ENCODE results near the gene LCP2. TPM values are rescaled to one million over a fixed set of nuclear protein-coding genes. Genes with fewer than 3 reads are reported as not detected.

LCP2 gene
- total and polyA plus RNA-seq, 10 of the 15 experiments (the other 5 are each of a cell fraction or from before 2014, with no cell fraction given), result 8.0 to 50.5 (median 20.6) TPM

- TF ChIP-seq ATF3 (IDR thresholded peaks at IDR 0.05; ENCODE audit: borderline replicate concordance, extremely low read depth, low read depth, low read length) (no peak), CBX3 (IDR thresholded peaks at IDR 0.05; ENCODE audit: borderline replicate concordance, low read depth) (no peak), NFIC (IDR thresholded peaks at IDR 0.05; ENCODE audit: low read depth, low read length) (peak; percentile 61), EED (IDR thresholded peaks at IDR 0.05; ENCODE audit: low read depth) (peak; percentile 30; the same call in 1 of the 2 replicates), RELA (IDR thresholded peaks at IDR 0.05; ENCODE audit: borderline replicate concordance, partially characterized antibody) (no peak), ZBTB4 (CRISPR knock-in tag; IDR thresholded peaks at IDR 0.05) (no peak), BACH1 (IDR thresholded peaks at IDR 0.05; ENCODE audit: borderline replicate concordance) (no peak), GABPA (IDR thresholded peaks at IDR 0.05; ENCODE audit: low read depth) (no peak), RCOR1 (conservative IDR thresholded peaks at IDR 0.05; ENCODE audit: low read depth, low read length) (no peak), RBBP5 (conservative IDR thresholded peaks at IDR 0.05) (no peak), MEF2A (IDR thresholded peaks at IDR 0.05; ENCODE audit: insufficient read depth, low read depth, low read length) (peak; percentile 83), PAX8 (IDR thresholded peaks at IDR 0.05) (no peak), MTA2 (IDR thresholded peaks at IDR 0.05; ENCODE audit: low read depth) (peak; percentile 27; the same call in 1 of the 2 replicates), NR2F1 (conservative IDR thresholded peaks at IDR 0.05) (0 out of 2 replicates have a peak, but pooled peaks have one; percentile 19)
- TF ChIP-seq, protein P1, sequence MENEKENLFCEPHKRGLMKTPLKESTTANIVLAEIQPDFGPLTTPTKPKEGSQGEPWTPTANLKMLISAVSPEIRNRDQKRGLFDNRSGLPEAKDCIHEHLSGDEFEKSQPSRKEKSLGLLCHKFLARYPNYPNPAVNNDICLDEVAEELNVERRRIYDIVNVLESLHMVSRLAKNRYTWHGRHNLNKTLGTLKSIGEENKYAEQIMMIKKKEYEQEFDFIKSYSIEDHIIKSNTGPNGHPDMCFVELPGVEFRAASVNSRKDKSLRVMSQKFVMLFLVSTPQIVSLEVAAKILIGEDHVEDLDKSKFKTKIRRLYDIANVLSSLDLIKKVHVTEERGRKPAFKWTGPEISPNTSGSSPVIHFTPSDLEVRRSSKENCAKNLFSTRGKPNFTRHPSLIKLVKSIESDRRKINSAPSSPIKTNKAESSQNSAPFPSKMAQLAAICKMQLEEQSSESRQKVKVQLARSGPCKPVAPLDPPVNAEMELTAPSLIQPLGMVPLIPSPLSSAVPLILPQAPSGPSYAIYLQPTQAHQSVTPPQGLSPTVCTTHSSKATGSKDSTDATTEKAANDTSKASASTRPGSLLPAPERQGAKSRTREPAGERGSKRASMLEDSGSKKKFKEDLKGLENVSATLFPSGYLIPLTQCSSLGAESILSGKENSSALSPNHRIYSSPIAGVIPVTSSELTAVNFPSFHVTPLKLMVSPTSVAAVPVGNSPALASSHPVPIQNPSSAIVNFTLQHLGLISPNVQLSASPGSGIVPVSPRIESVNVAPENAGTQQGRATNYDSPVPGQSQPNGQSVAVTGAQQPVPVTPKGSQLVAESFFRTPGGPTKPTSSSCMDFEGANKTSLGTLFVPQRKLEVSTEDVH (IDR thresholded peaks at IDR 0.05; ENCODE audit: low read depth, partially characterized antibody), result no peak
- TF ChIP-seq, protein P2, sequence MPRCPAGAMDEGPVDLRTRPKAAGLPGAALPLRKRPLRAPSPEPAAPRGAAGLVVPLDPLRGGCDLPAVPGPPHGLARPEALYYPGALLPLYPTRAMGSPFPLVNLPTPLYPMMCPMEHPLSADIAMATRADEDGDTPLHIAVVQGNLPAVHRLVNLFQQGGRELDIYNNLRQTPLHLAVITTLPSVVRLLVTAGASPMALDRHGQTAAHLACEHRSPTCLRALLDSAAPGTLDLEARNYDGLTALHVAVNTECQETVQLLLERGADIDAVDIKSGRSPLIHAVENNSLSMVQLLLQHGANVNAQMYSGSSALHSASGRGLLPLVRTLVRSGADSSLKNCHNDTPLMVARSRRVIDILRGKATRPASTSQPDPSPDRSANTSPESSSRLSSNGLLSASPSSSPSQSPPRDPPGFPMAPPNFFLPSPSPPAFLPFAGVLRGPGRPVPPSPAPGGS (IDR thresholded peaks at IDR 0.05; ENCODE audit: borderline replicate concordance, insufficient read depth, low read depth, low read length, poor library complexity, severe bottlenecking), result no peak
Observed at GRCh38 chr5:170327168-170327567, 29.6 kb upstream of the LCP2 start (continued).
